Suprapubic skin (tissue), 4 donors: Measurements from ENCODE around the gene MESP1.

ENCODE experiments used
- EP300 ChIP-seq: sonication (generic); formaldehyde crosslinking; IDR thresholded peaks from one replicate; pipeline ENCODE4 v1.6.1; 2017; ENCODE audit warnings: antibody characterized with exemption
- POLR2AphosphoS5 ChIP-seq, 3 donors: sonication (generic); formaldehyde crosslinking; IDR thresholded peaks; one replicate each; pipeline ENCODE4 v1.6.1; 2017; ENCODE audit warnings: antibody characterized with exemption in 3 of 3
- TF ChIP-seq, protein P1 (sequence below), 2 donors: fragments of 200-600 bp in 1 of 2; fragments of 450-650 bp in 1 of 2; sonication (generic) in 1 of 2; IDR thresholded peaks; one replicate each; pipeline ENCODE4 v1.5.1; 2016 to 2019; ENCODE audit warnings: antibody characterized with exemption in 2 of 2, mild to moderate bottlenecking in 1 of 2, moderate library complexity in 1 of 2

- TF ChIP-seq, protein P1, sequence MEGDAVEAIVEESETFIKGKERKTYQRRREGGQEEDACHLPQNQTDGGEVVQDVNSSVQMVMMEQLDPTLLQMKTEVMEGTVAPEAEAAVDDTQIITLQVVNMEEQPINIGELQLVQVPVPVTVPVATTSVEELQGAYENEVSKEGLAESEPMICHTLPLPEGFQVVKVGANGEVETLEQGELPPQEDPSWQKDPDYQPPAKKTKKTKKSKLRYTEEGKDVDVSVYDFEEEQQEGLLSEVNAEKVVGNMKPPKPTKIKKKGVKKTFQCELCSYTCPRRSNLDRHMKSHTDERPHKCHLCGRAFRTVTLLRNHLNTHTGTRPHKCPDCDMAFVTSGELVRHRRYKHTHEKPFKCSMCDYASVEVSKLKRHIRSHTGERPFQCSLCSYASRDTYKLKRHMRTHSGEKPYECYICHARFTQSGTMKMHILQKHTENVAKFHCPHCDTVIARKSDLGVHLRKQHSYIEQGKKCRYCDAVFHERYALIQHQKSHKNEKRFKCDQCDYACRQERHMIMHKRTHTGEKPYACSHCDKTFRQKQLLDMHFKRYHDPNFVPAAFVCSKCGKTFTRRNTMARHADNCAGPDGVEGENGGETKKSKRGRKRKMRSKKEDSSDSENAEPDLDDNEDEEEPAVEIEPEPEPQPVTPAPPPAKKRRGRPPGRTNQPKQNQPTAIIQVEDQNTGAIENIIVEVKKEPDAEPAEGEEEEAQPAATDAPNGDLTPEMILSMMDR (IDR thresholded peaks at IDR 0.05), result no peak
- TF ChIP-seq EP300 (no peak), POLR2AphosphoS5 (IDR thresholded peaks at IDR 0.05) (no peak)
Observed at GRCh38 chr15:89759835-89760234, 8.8 kb upstream of the MESP1 start.
